K562 (cell line): ENCODE measurements around the gene DNA2.

Source experiments
- SP1 ChIP-seq: sonication (generic); formaldehyde crosslinking; IDR thresholded peaks from 2 replicates; pipeline ENCODE4 v1.8.1; 2022; ENCODE audit warnings: mild to moderate bottlenecking, missing genetic modification reagents
- ZEB2 ChIP-seq: fragments of 450-650 bp; IDR thresholded peaks from 2 replicates; pipeline ENCODE4 v1.6.1; 2016
- ZNF324 ChIP-seq: fragments of 250-450 bp; sonication (Bioruptor Pico); IDR thresholded peaks from 2 replicates; pipeline ENCODE4 v1.4.0; 2020; ENCODE audit warnings: mild to moderate bottlenecking
- ZNF668 ChIP-seq: fragments of 250-450 bp; sonication (Bioruptor Pico); IDR thresholded peaks from 2 replicates; pipeline ENCODE4 v1.8.0; 2022; ENCODE audit warnings: mild to moderate bottlenecking, inconsistent platforms
- TF ChIP-seq, protein P1 (sequence below), 2 experiments: IDR thresholded peaks; 2 replicates each; pipeline ENCODE4 v1.6.1; 2012; ENCODE audit warnings: improper control_type of control experiment in 2 of 2, low read depth in 2 of 2, low read length in 2 of 2, borderline replicate concordance in 1 of 2

GRCh38 chr10:68419376-68419775 is 52.4 kb downstream of the DNA2 start:
- TF ChIP-seq ZNF668 (CRISPR knock-in tag) = no peak
- TF ChIP-seq SP1 (CRISPR knock-in tag) = no peak
- TF ChIP-seq ZNF324 (CRISPR knock-in tag) = no peak
- no peak for TF ChIP-seq ZEB2
- TF ChIP-seq, protein P1, sequence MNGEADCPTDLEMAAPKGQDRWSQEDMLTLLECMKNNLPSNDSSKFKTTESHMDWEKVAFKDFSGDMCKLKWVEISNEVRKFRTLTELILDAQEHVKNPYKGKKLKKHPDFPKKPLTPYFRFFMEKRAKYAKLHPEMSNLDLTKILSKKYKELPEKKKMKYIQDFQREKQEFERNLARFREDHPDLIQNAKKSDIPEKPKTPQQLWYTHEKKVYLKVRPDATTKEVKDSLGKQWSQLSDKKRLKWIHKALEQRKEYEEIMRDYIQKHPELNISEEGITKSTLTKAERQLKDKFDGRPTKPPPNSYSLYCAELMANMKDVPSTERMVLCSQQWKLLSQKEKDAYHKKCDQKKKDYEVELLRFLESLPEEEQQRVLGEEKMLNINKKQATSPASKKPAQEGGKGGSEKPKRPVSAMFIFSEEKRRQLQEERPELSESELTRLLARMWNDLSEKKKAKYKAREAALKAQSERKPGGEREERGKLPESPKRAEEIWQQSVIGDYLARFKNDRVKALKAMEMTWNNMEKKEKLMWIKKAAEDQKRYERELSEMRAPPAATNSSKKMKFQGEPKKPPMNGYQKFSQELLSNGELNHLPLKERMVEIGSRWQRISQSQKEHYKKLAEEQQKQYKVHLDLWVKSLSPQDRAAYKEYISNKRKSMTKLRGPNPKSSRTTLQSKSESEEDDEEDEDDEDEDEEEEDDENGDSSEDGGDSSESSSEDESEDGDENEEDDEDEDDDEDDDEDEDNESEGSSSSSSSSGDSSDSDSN (IDR thresholded peaks at IDR 0.05; ENCODE audit: borderline replicate concordance in 1 of 2, low read depth in 2 of 2, low read length in 2 of 2) = no peak
